Measurements from ENCODE around the gene KCNQ5. TPM values are rescaled to one million over a fixed set of nuclear protein-coding genes. Genes with fewer than 3 reads are reported as not detected.

Gene KCNQ5
- total RNA-seq, 1 donor from 2014 or later, result not detected

GRCh38 chr6:72699159-72699558 lies 77.3 kb downstream of the KCNQ5 start:
- Mint-ChIP-seq H3K27ac (no peak overlapping the region), H3K4me1 (peaks cover 6% of the 10 kb centered on the region), H3K27me3 (ENCODE audit: insufficient read depth, low read depth) (no peaks in the 10 kb centered on the region), H3K9me3 (no peaks in the 10 kb centered on the region), H3K36me3 (no peaks in the 10 kb centered on the region), H3K4me3 (no peak overlapping the region)
- DNase-seq (ENCODE audit: low spot score), result no peak
- H2AFZ ChIP-seq (replicated peaks), result no peak overlapping the region
- H3K27ac ChIP-seq, result no peak overlapping the region
- H3K4me3 ChIP-seq, result no peak overlapping the region
- H3F3A ChIP-seq (ENCODE audit: low read depth), result no peaks in the 10 kb centered on the region
- no peak overlapping the region for H3K4me2 ChIP-seq
- H4K20me1 ChIP-seq (ENCODE audit: low read depth), result no peaks in the 10 kb centered on the region
- H3K9me3 ChIP-seq (ENCODE audit: low read depth), result no peaks in the 10 kb centered on the region
- no peak overlapping the region for H3K9ac ChIP-seq
- TF ChIP-seq EZH2 (IDR thresholded peaks at IDR 0.05) (no peak), EZH2phosphoT487 (IDR thresholded peaks at IDR 0.05) (no peak), CTCF (IDR thresholded peaks at IDR 0.05) (no peak)
- H3K79me2 ChIP-seq (ENCODE audit: low read depth), result no peaks in the 10 kb centered on the region
- H3K27me3 ChIP-seq, result no peaks in the 10 kb centered on the region
- H3K4me1 ChIP-seq, result no peaks in the 10 kb centered on the region
- no peaks in the 10 kb centered on the region for H3K36me3 ChIP-seq

- H3K4me1 ChIP-seq, result no peaks in the 10 kb centered on the region
- no peak overlapping the region for H2AFZ ChIP-seq (replicated peaks)
- H3K79me2 ChIP-seq (ENCODE audit: low read depth), result no peaks in the 10 kb centered on the region
- no peak for TF ChIP-seq EZH2phosphoT487 (IDR thresholded peaks at IDR 0.05)
- TF ChIP-seq EZH2 (IDR thresholded peaks at IDR 0.05), result no peak
- TF ChIP-seq CTCF (IDR thresholded peaks at IDR 0.05), result no peak
- H4K20me1 ChIP-seq (ENCODE audit: low read depth), result no peaks in the 10 kb centered on the region
- Mint-ChIP-seq H3K9me3 (no peaks in the 10 kb centered on the region), H3K4me3 (no peak overlapping the region), H3K36me3 (no peaks in the 10 kb centered on the region), H3K27ac (no peak overlapping the region), H3K27me3 (ENCODE audit: insufficient read depth, low read depth) (no peaks in the 10 kb centered on the region), H3K4me1 (peaks cover 6% of the 10 kb centered on the region)
- H3K4me2 ChIP-seq, result no peak overlapping the region
- no peak overlapping the region for H3K27ac ChIP-seq
- no peaks in the 10 kb centered on the region for H3F3A ChIP-seq (ENCODE audit: low read depth)
- DNase-seq (ENCODE audit: low spot score), result no peak
- no peaks in the 10 kb centered on the region for H3K9me3 ChIP-seq (ENCODE audit: low read depth)
- no peaks in the 10 kb centered on the region for H3K27me3 ChIP-seq
- no peak overlapping the region for H3K4me3 ChIP-seq
- H3K36me3 ChIP-seq, result no peaks in the 10 kb centered on the region
- no peak overlapping the region for H3K9ac ChIP-seq
Observed at GRCh38 chr6:72702421-72702820, 80.6 kb downstream of the KCNQ5 start.

GRCh38 chr6:72703093-72703492 lies 81.2 kb downstream of the KCNQ5 start:
- peaks cover 6% of the 10 kb centered on the region for H3K4me1 Mint-ChIP-seq
- H3K36me3 Mint-ChIP-seq, result no peaks in the 10 kb centered on the region
- H3K4me3 Mint-ChIP-seq, result no peak overlapping the region
- H3K27ac Mint-ChIP-seq, result no peak overlapping the region
- Histone ChIP-seq H2AFZ (replicated peaks) (no peak overlapping the region), H3K9me3 (ENCODE audit: low read depth) (no peaks in the 10 kb centered on the region), H3F3A (ENCODE audit: low read depth) (no peaks in the 10 kb centered on the region), H3K4me2 (no peak overlapping the region), H3K9ac (no peak overlapping the region), H3K27ac (no peak overlapping the region), H3K4me1 (no peaks in the 10 kb centered on the region), H3K36me3 (no peaks in the 10 kb centered on the region), H3K79me2 (ENCODE audit: low read depth) (no peaks in the 10 kb centered on the region), H3K27me3 (no peaks in the 10 kb centered on the region), H3K4me3 (no peak overlapping the region), H4K20me1 (ENCODE audit: low read depth) (no peaks in the 10 kb centered on the region)
- H3K27me3 Mint-ChIP-seq (ENCODE audit: insufficient read depth, low read depth), result no peaks in the 10 kb centered on the region
- no peak for TF ChIP-seq EZH2 (IDR thresholded peaks at IDR 0.05)
- no peak for TF ChIP-seq EZH2phosphoT487 (IDR thresholded peaks at IDR 0.05)
- TF ChIP-seq CTCF (IDR thresholded peaks at IDR 0.05), result no peak
- no peaks in the 10 kb centered on the region for H3K9me3 Mint-ChIP-seq
- DNase-seq (ENCODE audit: low spot score), result no peak
